ENCODE results near the gene TNFRSF12A. TPM values are rescaled to one million over a fixed set of nuclear protein-coding genes. Genes with fewer than 3 reads are reported as not detected.

TNFRSF12A gene
- total RNA-seq, 2 donors from 2014 or later = 11.6 to 27.3 TPM

DNA sequence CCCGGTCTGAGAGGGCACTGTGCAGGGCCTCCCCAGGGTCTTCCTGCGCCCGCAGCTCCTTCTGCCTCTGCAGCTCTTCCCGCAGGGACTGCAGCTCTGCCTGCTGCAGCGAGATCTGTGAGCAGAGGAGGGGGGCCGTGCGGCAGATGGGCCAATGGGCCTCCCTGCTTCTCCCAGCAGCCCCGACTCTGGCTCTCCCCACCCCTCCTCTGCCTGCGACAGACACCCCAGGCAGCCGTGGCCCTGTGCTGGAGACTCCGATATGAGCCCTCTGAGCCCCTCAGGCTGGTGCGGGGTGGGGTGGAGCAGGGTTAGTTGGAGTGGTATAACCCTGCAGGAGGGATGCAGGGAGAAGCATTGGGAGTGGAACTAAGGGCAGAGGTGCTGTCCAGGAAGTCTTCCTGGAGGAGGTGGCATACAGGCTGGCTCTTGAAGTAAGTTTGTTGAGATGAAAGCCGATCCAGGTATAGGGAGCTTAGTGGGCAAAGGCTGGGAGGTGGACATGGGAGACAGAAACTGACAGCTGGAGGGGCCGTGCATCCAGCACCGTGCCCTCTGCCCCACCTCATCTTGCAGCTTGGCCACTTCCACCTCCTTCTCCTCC, 8.7 kb downstream of the TNFRSF12A start:
- DNase-seq = no peak
- H3K27ac ChIP-seq = no peak overlapping the region
- intact Hi-C loops (cut with DNase I) = loop anchor here (2.0 kb wide), 1 partner anchor 26 kb away; no protein-coding TSS in a partner anchor
- H3K9ac ChIP-seq (ENCODE audit: low read depth in 2 of 2, low read length in 2 of 2) = peak overlapping the region in 1 of 2 donors; percentile 14
- no peaks in the 10 kb centered on the region for H3K9me3 ChIP-seq
- no peak overlapping the region for H3K4me3 ChIP-seq
- H3K36me3 ChIP-seq = no peaks in the 10 kb centered on the region
- TF ChIP-seq, protein P1, sequence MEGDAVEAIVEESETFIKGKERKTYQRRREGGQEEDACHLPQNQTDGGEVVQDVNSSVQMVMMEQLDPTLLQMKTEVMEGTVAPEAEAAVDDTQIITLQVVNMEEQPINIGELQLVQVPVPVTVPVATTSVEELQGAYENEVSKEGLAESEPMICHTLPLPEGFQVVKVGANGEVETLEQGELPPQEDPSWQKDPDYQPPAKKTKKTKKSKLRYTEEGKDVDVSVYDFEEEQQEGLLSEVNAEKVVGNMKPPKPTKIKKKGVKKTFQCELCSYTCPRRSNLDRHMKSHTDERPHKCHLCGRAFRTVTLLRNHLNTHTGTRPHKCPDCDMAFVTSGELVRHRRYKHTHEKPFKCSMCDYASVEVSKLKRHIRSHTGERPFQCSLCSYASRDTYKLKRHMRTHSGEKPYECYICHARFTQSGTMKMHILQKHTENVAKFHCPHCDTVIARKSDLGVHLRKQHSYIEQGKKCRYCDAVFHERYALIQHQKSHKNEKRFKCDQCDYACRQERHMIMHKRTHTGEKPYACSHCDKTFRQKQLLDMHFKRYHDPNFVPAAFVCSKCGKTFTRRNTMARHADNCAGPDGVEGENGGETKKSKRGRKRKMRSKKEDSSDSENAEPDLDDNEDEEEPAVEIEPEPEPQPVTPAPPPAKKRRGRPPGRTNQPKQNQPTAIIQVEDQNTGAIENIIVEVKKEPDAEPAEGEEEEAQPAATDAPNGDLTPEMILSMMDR (IDR thresholded peaks at IDR 0.05) = no peak
- peaks cover 8% of the 10 kb centered on the region for H3K4me1 ChIP-seq
- peaks cover 4% of the 10 kb centered on the region for H3K27me3 ChIP-seq

DNA sequence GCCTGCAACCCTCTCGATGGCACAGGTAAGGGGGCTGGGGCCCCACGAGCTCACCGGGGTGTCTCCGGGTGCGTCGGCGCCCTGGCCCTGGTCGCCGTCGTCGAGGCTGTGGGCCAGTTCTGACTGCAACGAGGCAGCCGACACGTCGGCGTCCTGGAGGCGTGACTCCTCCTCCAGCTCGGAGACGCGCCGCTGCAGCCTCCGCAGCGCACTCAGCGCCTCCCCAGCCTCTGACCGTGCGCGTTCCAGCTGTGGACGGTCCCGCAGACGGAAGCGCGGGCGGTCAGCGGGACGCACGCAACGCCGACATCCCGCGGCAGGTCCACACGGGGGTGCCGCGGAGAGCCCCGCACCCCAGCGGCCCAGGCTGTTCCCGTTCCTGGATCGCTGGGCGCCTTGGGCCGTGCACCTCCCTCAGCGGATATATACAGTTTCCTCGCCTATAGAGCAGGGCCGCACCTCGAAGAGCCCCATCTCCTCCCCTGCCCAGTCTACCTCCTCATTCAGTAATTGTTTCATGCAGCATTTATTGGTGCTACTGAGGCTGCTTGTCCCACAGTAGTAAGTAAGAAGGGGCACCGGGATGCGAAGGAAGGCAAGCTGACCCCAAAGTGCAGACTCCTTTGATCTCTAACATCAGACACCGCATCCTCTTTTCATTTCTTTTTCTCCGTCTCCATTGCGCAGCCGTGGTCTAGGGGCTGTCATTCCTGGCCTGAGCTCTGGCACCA, 9.5 kb downstream of the TNFRSF12A start:
- no peak for DNase-seq
- no peaks in the 10 kb centered on the region for H3K9me3 ChIP-seq
- no peak overlapping the region for H3K4me3 ChIP-seq
- H3K27me3 ChIP-seq = peaks cover 4% of the 10 kb centered on the region
- TF ChIP-seq, protein P1 (IDR thresholded peaks at IDR 0.05) = no peak
- H3K9ac ChIP-seq (ENCODE audit: low read depth in 2 of 2, low read length in 2 of 2) = no peak overlapping the region
- H3K4me1 ChIP-seq = peaks cover 8% of the 10 kb centered on the region
- H3K27ac ChIP-seq = no peak overlapping the region
- intact Hi-C loops (cut with DNase I) = loop anchor here (2.0 kb wide), 1 partner anchor 27 kb away; no protein-coding TSS in a partner anchor
- no peaks in the 10 kb centered on the region for H3K36me3 ChIP-seq

DNA sequence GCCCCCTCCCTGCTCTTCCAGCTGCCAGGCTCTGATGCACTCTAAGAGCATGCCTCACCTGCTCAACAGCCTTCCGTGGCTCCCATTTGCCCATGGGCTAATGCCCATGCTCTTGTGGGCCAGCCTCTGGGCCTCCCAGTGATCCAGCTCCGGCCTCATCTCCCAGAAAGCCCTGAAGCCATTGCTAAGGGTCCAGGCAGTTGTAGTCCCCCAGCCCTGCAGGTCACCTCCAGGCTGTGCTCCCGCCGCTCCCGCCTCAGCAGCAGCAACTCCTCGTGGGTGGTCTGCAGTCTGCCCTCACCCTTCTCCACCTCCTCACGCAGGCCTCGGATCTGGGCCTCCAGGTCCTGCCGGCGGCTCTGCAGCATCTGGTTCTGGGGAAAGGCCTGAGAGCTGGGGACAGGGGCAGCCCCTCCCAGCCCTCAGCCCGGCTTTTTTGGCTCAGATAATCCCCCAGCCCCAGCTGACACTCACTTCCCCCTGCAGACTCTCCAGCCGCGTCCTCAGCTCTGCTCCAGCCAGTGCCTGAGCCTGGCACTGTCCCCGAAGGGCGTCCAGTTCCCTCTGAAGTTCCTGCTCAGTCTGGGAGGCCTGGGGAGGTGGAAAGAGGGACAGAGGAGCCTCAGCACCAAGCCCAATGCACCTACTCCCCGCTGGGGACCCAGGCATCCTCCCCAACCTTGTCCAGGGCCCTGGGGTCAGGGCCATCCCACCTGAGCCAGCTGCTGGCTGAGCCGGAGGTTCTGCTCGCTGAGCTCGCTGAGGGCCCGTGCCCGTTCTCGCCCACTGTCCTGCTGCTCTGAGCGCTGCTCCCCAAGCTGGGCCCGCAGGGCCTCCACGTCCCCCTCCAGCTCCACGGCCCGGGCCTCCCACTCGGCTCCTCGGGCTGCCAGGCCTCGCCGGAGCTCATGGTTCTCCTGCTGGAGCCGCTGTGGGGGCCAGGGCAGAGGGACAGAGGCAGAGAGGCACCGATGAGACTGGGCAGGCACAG, 10.3 kb downstream of the TNFRSF12A start:
- no peak overlapping the region for H3K27ac ChIP-seq
- no peak overlapping the region for H3K4me3 ChIP-seq
- no peak for DNase-seq
- no peak overlapping the region for H3K9ac ChIP-seq (ENCODE audit: low read depth in 2 of 2, low read length in 2 of 2)
- H3K27me3 ChIP-seq = peaks cover 11% of the 10 kb centered on the region
- TF ChIP-seq, protein P1 (IDR thresholded peaks at IDR 0.05) = no peak
- H3K4me1 ChIP-seq = peaks cover 12% of the 10 kb centered on the region
- no peaks in the 10 kb centered on the region for H3K36me3 ChIP-seq
- H3K9me3 ChIP-seq = no peaks in the 10 kb centered on the region
- intact Hi-C loops (cut with DNase I) = no loop called here

GRCh38 chr16:3032624-3033023, 12.5 kb downstream of the TNFRSF12A start:
- DNase-seq = no peak
- H3K27me3 ChIP-seq = peaks cover 16% of the 10 kb centered on the region
- no peaks in the 10 kb centered on the region for H3K9me3 ChIP-seq
- peaks cover 12% of the 10 kb centered on the region for H3K4me1 ChIP-seq
- H3K4me3 ChIP-seq = no peak overlapping the region
- TF ChIP-seq, protein P1 (IDR thresholded peaks at IDR 0.05) = no peak
- no peak overlapping the region for H3K27ac ChIP-seq
- intact Hi-C loops (cut with DNase I) = no loop called here
- H3K36me3 ChIP-seq = no peaks in the 10 kb centered on the region
- no peak overlapping the region for H3K9ac ChIP-seq (ENCODE audit: low read depth in 2 of 2, low read length in 2 of 2)

Measured in colonic mucosa (tissue), 4 donors.